HepG2 (cell line): ENCODE data around the gene BOLA2B. TPM values are rescaled to one million over a fixed set of nuclear protein-coding genes. Genes with fewer than 3 reads are reported as not detected.

Experiments used
- AGO2 ChIP-seq: fragments of 200-400 bp; formaldehyde crosslinking; optimal IDR thresholded peaks from 2 replicates; pipeline ENCODE3; 2017; ENCODE audit warnings: mild to moderate bottlenecking, low read depth, low read length, moderate library complexity
- ATF5 ChIP-seq: sonication (generic); formaldehyde crosslinking; IDR thresholded peaks from 2 replicates; pipeline ENCODE4 v1.4.0; 2020; ENCODE audit warnings: mild to moderate bottlenecking, low read depth, missing genetic modification reagents
- BHLHE40 ChIP-seq: IDR thresholded peaks from 2 replicates; pipeline ENCODE4 v1.6.1; 2011; ENCODE audit warnings: low read length, improper control_type of control experiment
- CHD2 ChIP-seq: IDR thresholded peaks from 2 replicates; pipeline ENCODE4 v1.6.1; 2011; ENCODE audit warnings: low read depth, low read length, improper control_type of control experiment
- CREB1 ChIP-seq, 2 experiments: fragments of 450-650 bp in 1 of 2; IDR thresholded peaks; 2 replicates each; pipeline ENCODE4 v1.6.1; 2016 to 2017; ENCODE audit warnings: control low read depth in 1 of 2, mild to moderate bottlenecking in 1 of 2, missing compliant biosample characterization in 1 of 2, missing genetic modification characterization in 1 of 2
- DBP ChIP-seq: sonication (generic); formaldehyde crosslinking; IDR thresholded peaks from 2 replicates; pipeline ENCODE4 v1.4.0; 2020; ENCODE audit warnings: missing genetic modification reagents; ENCODE audit errors: not compliant biosample characterization
- FOXJ3 ChIP-seq: sonication (generic); formaldehyde crosslinking; IDR thresholded peaks from 2 replicates; pipeline ENCODE4 v1.4.0; 2020; ENCODE audit warnings: missing genetic modification reagents, mild to moderate bottlenecking, borderline replicate concordance
- FOXP4 ChIP-seq: sonication (generic); formaldehyde crosslinking; IDR thresholded peaks from 2 replicates; pipeline ENCODE4 v1.4.0; 2020; ENCODE audit warnings: missing genetic modification reagents
- GTF3A ChIP-seq: sonication (generic); formaldehyde crosslinking; conservative IDR thresholded peaks from 2 replicates; pipeline ENCODE4 v1.4.0; 2020; ENCODE audit warnings: mild to moderate bottlenecking, missing genetic modification reagents
- HMG20B ChIP-seq: conservative IDR thresholded peaks from 2 replicates; pipeline ENCODE4 v1.6.1; 2016; ENCODE audit warnings: missing genetic modification reagents, missing compliant biosample characterization
- IKZF4 ChIP-seq: sonication (generic); formaldehyde crosslinking; IDR thresholded peaks from 2 replicates; pipeline ENCODE4 v1.5.1; 2020; ENCODE audit warnings: borderline replicate concordance, mild to moderate bottlenecking, low read depth, missing genetic modification reagents; ENCODE audit errors: not compliant biosample characterization
- KDM5B ChIP-seq: sonication (generic); formaldehyde crosslinking; IDR thresholded peaks from 2 replicates; pipeline ENCODE4 v1.4.0; 2020; ENCODE audit warnings: missing genetic modification reagents, mild to moderate bottlenecking, borderline replicate concordance
- KDM6A ChIP-seq: IDR thresholded peaks from 2 replicates; pipeline ENCODE4 v1.6.1; 2016; ENCODE audit warnings: low read depth
- MTF1 ChIP-seq: sonication (generic); formaldehyde crosslinking; IDR thresholded peaks from 2 replicates; pipeline ENCODE4 v1.5.0; 2020; ENCODE audit warnings: missing genetic modification reagents
- REL ChIP-seq: sonication (generic); formaldehyde crosslinking; conservative IDR thresholded peaks from 2 replicates; pipeline ENCODE4 v1.8.0; 2022; ENCODE audit warnings: mild to moderate bottlenecking, missing genetic modification reagents, moderate library complexity
- REPIN1 ChIP-seq: sonication (generic); formaldehyde crosslinking; IDR thresholded peaks from 2 replicates; pipeline ENCODE4 v1.8.0; 2022; ENCODE audit warnings: missing genetic modification reagents, low read depth, mild to moderate bottlenecking, borderline replicate concordance
- RFX3 ChIP-seq: IDR thresholded peaks from 2 replicates; pipeline ENCODE4 v1.6.1; 2016; ENCODE audit warnings: missing biosample characterization, missing genetic modification reagents
- SIX4 ChIP-seq: sonication (generic); formaldehyde crosslinking; IDR thresholded peaks from 2 replicates; pipeline ENCODE4 v1.4.0; 2020; ENCODE audit warnings: missing genetic modification reagents
- SMARCE1 ChIP-seq: fragments of 450-650 bp; IDR thresholded peaks from 2 replicates; pipeline ENCODE4 v1.6.1; 2017; ENCODE audit warnings: borderline replicate concordance
- SNRNP70 ChIP-seq: fragments of 200-400 bp; formaldehyde crosslinking; IDR thresholded peaks from 2 replicates; pipeline ENCODE4 v1.6.1; 2017; ENCODE audit warnings: mild to moderate bottlenecking, low read depth, low read length, moderate library complexity
- ZC3H4 ChIP-seq: sonication (generic); formaldehyde crosslinking; IDR thresholded peaks from 2 replicates; pipeline ENCODE4 v1.4.0; 2020; ENCODE audit warnings: missing genetic modification reagents, borderline replicate concordance
- ZNF558 ChIP-seq: sonication (generic); formaldehyde crosslinking; IDR thresholded peaks from 2 replicates; pipeline ENCODE4 v1.9.0; 2022; ENCODE audit warnings: mild to moderate bottlenecking, missing genetic modification reagents, borderline replicate concordance
- ZNF569 ChIP-seq: sonication (generic); formaldehyde crosslinking; IDR thresholded peaks from 2 replicates; pipeline ENCODE4 v1.5.0; 2020; ENCODE audit warnings: mild to moderate bottlenecking, missing genetic modification reagents, moderate library complexity, borderline replicate concordance
- ZNF639 ChIP-seq: conservative IDR thresholded peaks from 2 replicates; pipeline ENCODE4 v1.6.1; 2018; ENCODE audit warnings: missing genetic modification reagents
- ZNF678 ChIP-seq: sonication (generic); formaldehyde crosslinking; IDR thresholded peaks from 2 replicates; pipeline ENCODE4 v1.4.0; 2020; ENCODE audit warnings: mild to moderate bottlenecking, missing genetic modification reagents
- ZNF816 ChIP-seq: sonication (generic); formaldehyde crosslinking; IDR thresholded peaks from 2 replicates; pipeline ENCODE4 v1.8.0; 2022; ENCODE audit warnings: missing genetic modification reagents, mild to moderate bottlenecking, borderline replicate concordance
- polyA plus RNA-seq, 8 experiments: library from polyadenylated mRNA; depleted of rRNA in 3 of 8; stranded (reverse) in 7 of 8; unstranded in 1 of 8; fragments of >200 nt; fragmentation: Illumina TruSeq in 4 of 8; extraction: Trizol in 4 of 8; gene quantifications; 2 replicates each; pipeline versions ENCODE4 v1.2.1 to v1.2.3, GENCODE V29; 2011 to 2016; ENCODE audit warnings: low read depth in 4 of 8, missing spikeins in 1 of 8, mixed read lengths in 1 of 8; ENCODE audit not compliant: insufficient read depth in 1 of 8
- total RNA-seq, 5 experiments: library from RNA; depleted of rRNA; stranded (reverse); fragments of >200 nt; fragmentation: Illumina TruSeq; extraction: Trizol; gene quantifications; 2 replicates each; pipeline ENCODE4 v1.2.3, GENCODE V29; 2016; ENCODE audit warnings: low read depth in 1 of 5

The BOLA2B gene
- total and polyA plus RNA-seq, 2 of the 13 experiments (the other 11 are each of a cell fraction or from before 2014, with no cell fraction given), result 63.8 to 295 TPM

- TF ChIP-seq DBP (CRISPR knock-in tag) (no peak), RFX3 (CRISPR knock-in tag) (no peak), ZNF816 (CRISPR knock-in tag) (no peak), REPIN1 (CRISPR knock-in tag) (peak; percentile 59; the same call in 1 of the 2 replicates), SNRNP70 (no peak), IKZF4 (CRISPR knock-in tag) (no peak), BHLHE40 (peak; percentile 24; the same call in 1 of the 2 replicates), GTF3A (CRISPR knock-in tag) (no peak), FOXP4 (no peak), ZNF678 (CRISPR knock-in tag) (0 out of 2 replicates have a peak, but pooled peaks have one; percentile 19), HMG20B (CRISPR knock-in tag) (no peak), ZC3H4 (CRISPR knock-in tag) (peak; percentile 30; the same call in 1 of the 2 replicates), MTF1 (CRISPR knock-in tag) (no peak), REL (CRISPR knock-in tag) (0 out of 2 replicates have a peak, but pooled peaks have one; percentile 62), FOXJ3 (CRISPR knock-in tag) (no peak), SMARCE1 (no peak), CREB1 (IDR thresholded peaks at IDR 0.05) (no peak), CREB1 (CRISPR knock-in tag; IDR thresholded peaks at IDR 0.05) (no peak), ZNF558 (CRISPR knock-in tag) (no peak), ZNF639 (CRISPR knock-in tag) (no peak), SIX4 (CRISPR knock-in tag) (no peak), AGO2 (peak; percentile 26), ATF5 (CRISPR knock-in tag) (no peak), CHD2 (no peak), ZNF569 (no peak), KDM5B (peak; percentile 46; the same call in 1 of the 2 replicates), KDM6A (CRISPR knock-in tag) (no peak)
These were observed 6.5 kb downstream of the BOLA2B start (continued) for GRCh38 chr16:30186782-30187555.
